LNCAP (cell line): ENCODE measurements around the gene FRMD7.

Experiments used
- CTCF ChIP-seq: fragments of 450-650 bp; IDR thresholded peaks from 2 replicates; pipeline ENCODE4 v1.5.1; 2017; ENCODE audit warnings: mild to moderate bottlenecking

The FRMD7 gene

DNA sequence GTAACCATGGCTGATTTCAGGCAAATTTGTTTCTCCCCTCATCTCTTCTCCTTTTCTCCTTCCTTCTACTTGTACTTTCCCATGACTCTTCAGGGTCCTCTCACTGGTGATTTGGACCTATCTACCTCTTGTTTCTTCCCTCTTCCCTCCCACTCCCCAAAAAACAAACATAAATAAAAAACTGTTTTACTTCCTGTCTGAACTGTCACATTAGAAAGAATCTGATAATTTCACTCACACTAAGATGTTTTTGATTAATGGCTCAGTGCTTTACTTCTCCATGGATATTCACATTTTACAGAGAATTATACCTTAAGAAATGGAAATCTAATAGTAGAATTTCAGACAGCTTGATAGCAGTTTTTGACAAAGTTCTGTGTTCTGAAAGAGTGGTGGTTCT is 97.6 kb downstream of the FRMD7 start:
- TF ChIP-seq CTCF: no peak
